Neural cell (in vitro differentiated cells): ENCODE results near the gene SLC7A1. TPM values are rescaled to one million over a fixed set of nuclear protein-coding genes. Genes with fewer than 3 reads are reported as not detected.

Experiments used
- H2AFZ ChIP-seq: fragments of 200-600, 300-800 bp; sonication (generic), shearing (Covaris generic); 2 replicates; pipeline ENCODE4 v1.6.0; 2014; ENCODE audit warnings: low read depth, mild to moderate bottlenecking, antibody characterized with exemption, low read length, moderate library complexity
- H3F3A ChIP-seq: fragments of 200-600 bp; shearing (Covaris generic); 2 replicates; pipeline ENCODE4 v1.6.1; 2016; ENCODE audit warnings: mild to moderate bottlenecking, moderate library complexity, mixed read lengths, antibody characterized with exemption, low read length; ENCODE audit not compliant: insufficient read depth, poor library complexity, severe bottlenecking
- H3K27ac ChIP-seq: fragments of 200-600, 300-800 bp; sonication (generic), shearing (Covaris generic); 2 replicates; pipeline ENCODE4 v1.5.1; 2014; ENCODE audit warnings: mild to moderate bottlenecking, low read length, moderate library complexity
- H3K27me3 ChIP-seq: fragments of 300-800, 200-600 bp; sonication (generic), shearing (Covaris generic); 2 replicates; pipeline ENCODE4 v1.6.0; 2014; ENCODE audit warnings: mild to moderate bottlenecking, low read depth, low read length, moderate library complexity; ENCODE audit not compliant: insufficient read depth
- H3K36me3 ChIP-seq: fragments of 300-800, 200-600 bp; sonication (generic), shearing (Covaris generic); 2 replicates; pipeline ENCODE4 v1.5.1; 2014; ENCODE audit warnings: mild to moderate bottlenecking, antibody characterized with exemption, low read length, moderate library complexity; ENCODE audit not compliant: insufficient read depth
- H3K4me2 ChIP-seq: fragments of 300-800, 200-600 bp; sonication (generic), shearing (Covaris generic); 2 replicates; pipeline ENCODE4 v1.6.0; 2014; ENCODE audit warnings: mild to moderate bottlenecking, low read length
- H3K4me3 ChIP-seq: fragments of 300-800, 200-600 bp; sonication (generic), shearing (Covaris generic); 2 replicates; pipeline ENCODE4 v1.5.1; 2014; ENCODE audit warnings: mild to moderate bottlenecking, low read length, moderate library complexity
- H3K79me2 ChIP-seq: fragments of 200-600 bp; shearing (Covaris generic); replicated peaks from 2 replicates; pipeline ENCODE4 v1.6.0; 2014; ENCODE audit warnings: mild to moderate bottlenecking, low read length, moderate library complexity; ENCODE audit not compliant: insufficient read depth
- H3K9ac ChIP-seq: fragments of 300-800, 200-600 bp; sonication (generic), shearing (Covaris generic); 2 replicates; pipeline ENCODE4 v1.6.1; 2016; ENCODE audit warnings: mild to moderate bottlenecking, low read length, mixed read lengths
- H3K9me2 ChIP-seq: fragments of 200-600 bp; shearing (Covaris generic); 2 replicates; pipeline ENCODE4 v1.6.1; 2016; ENCODE audit warnings: mild to moderate bottlenecking, low read length, mixed read lengths; ENCODE audit not compliant: insufficient read depth
- H3K9me3 ChIP-seq: fragments of 200-600, 300-800 bp; sonication (generic), shearing (Covaris generic); 2 replicates; pipeline ENCODE4 v1.6.1; 2016; ENCODE audit warnings: mild to moderate bottlenecking, mixed run types, low read length, moderate library complexity, mixed read lengths
- H4K20me1 ChIP-seq: fragments of 200-600 bp; shearing (Covaris generic); 2 replicates; pipeline ENCODE4 v1.6.1; 2016; ENCODE audit warnings: mild to moderate bottlenecking, mixed run types; ENCODE audit not compliant: insufficient read depth
- CTCF ChIP-seq: fragments of 450-650 bp; IDR thresholded peaks from 2 replicates; pipeline ENCODE4 v1.5.1; 2014; ENCODE audit warnings: antibody characterized with exemption, mild to moderate bottlenecking, moderate library complexity; ENCODE audit not compliant: poor library complexity, severe bottlenecking
- EP300 ChIP-seq: fragments of 450-650 bp; conservative IDR thresholded peaks from 2 replicates; pipeline ENCODE4 v1.6.1; 2014; ENCODE audit warnings: antibody characterized with exemption, mild to moderate bottlenecking, moderate library complexity; ENCODE audit not compliant: poor library complexity, severe bottlenecking
- EZH2 ChIP-seq: fragments of 200-600, 300-800 bp; shearing (Covaris generic), sonication (generic); IDR thresholded peaks from 2 replicates; pipeline ENCODE4 v1.6.1; 2014; ENCODE audit warnings: antibody characterized with exemption, low read length, borderline replicate concordance, mild to moderate bottlenecking; ENCODE audit not compliant: insufficient read depth, poor library complexity, severe bottlenecking
- MXI1 ChIP-seq: fragments of 450-650 bp; conservative IDR thresholded peaks from 2 replicates; pipeline ENCODE4 v1.6.1; 2014; ENCODE audit warnings: antibody characterized with exemption, mild to moderate bottlenecking; ENCODE audit not compliant: poor library complexity, severe bottlenecking
- POLR2AphosphoS5 ChIP-seq: IDR thresholded peaks from 2 replicates; pipeline ENCODE4 v1.6.1; 2012
- RAD21 ChIP-seq: fragments of 450-650 bp; conservative IDR thresholded peaks from 2 replicates; pipeline ENCODE4 v1.6.1; 2014; ENCODE audit warnings: antibody characterized with exemption, mild to moderate bottlenecking, moderate library complexity
- REST ChIP-seq: IDR thresholded peaks from 2 replicates; pipeline ENCODE4 v1.6.1; 2012; ENCODE audit warnings: borderline replicate concordance
- SMC3 ChIP-seq: fragments of 450-650 bp; conservative IDR thresholded peaks from 2 replicates; pipeline ENCODE4 v1.6.1; 2014; ENCODE audit warnings: antibody characterized with exemption, mild to moderate bottlenecking, moderate library complexity; ENCODE audit not compliant: poor library complexity
- TAF1 ChIP-seq: IDR thresholded peaks from 2 replicates; pipeline ENCODE4 v1.6.1; 2012; ENCODE audit warnings: low read depth
- polyA plus RNA-seq: library from polyadenylated mRNA; depleted of rRNA; stranded (reverse); fragments of >200 nt; gene quantifications from 2 replicates; pipeline ENCODE4 v1.2.3, GENCODE V29; 2014

The SLC7A1 gene
- polyA plus RNA-seq, 1 donor from 2014 or later = 2.6 TPM

GRCh38 chr13:29573190-29573589 is 22.3 kb downstream of the SLC7A1 start:
- Histone ChIP-seq H3K4me2 (no peak overlapping the region), H2AFZ (no peak overlapping the region), H4K20me1 (no peaks in the 10 kb centered on the region)

GRCh38 chr13:29572575-29572974 is 22.9 kb downstream of the SLC7A1 start:
- Histone ChIP-seq H3K79me2 (no peaks in the 10 kb centered on the region), H3K9me2 (no peaks in the 10 kb centered on the region), H3K4me3 (no peak overlapping the region), H3K9me3 (no peaks in the 10 kb centered on the region), H3K9ac (no peak overlapping the region), H2AFZ (no peak overlapping the region), H3K27me3 (no peaks in the 10 kb centered on the region), H3K27ac (no peak overlapping the region), H3K36me3 (no peaks in the 10 kb centered on the region), H3F3A (no peaks in the 10 kb centered on the region), H3K4me2 (no peak overlapping the region), H4K20me1 (no peaks in the 10 kb centered on the region)
- TF ChIP-seq CTCF = no peak
- no peak for TF ChIP-seq RAD21
- TF ChIP-seq REST = no peak
- no peak for TF ChIP-seq POLR2AphosphoS5
- TF ChIP-seq EZH2 = no peak
- no peak for TF ChIP-seq SMC3
- TF ChIP-seq EP300 = peak; percentile 42

More at GRCh38 chr13:29573190-29573589, 22.3 kb downstream of the SLC7A1 start:
- no peaks in the 10 kb centered on the region for H3K9me2 ChIP-seq
- H3K9ac ChIP-seq = no peak overlapping the region
- no peaks in the 10 kb centered on the region for H3K9me3 ChIP-seq
- no peaks in the 10 kb centered on the region for H3K79me2 ChIP-seq
- no peak overlapping the region for H3K27ac ChIP-seq
- no peaks in the 10 kb centered on the region for H3F3A ChIP-seq
- no peaks in the 10 kb centered on the region for H3K36me3 ChIP-seq
- no peak overlapping the region for H3K4me3 ChIP-seq
- TF ChIP-seq CTCF (no peak), POLR2AphosphoS5 (no peak), EP300 (no peak), RAD21 (no peak), EZH2 (no peak), MXI1 (no peak), TAF1 (no peak), REST (no peak)
- no peaks in the 10 kb centered on the region for H3K27me3 ChIP-seq
